HG02678 (cell line): ENCODE data around the gene HK1.
A peak's percentile ranks its signal among the peaks of the same experiment; 100 is the strongest.
"Not testable (repeated sequence)": the region's sequence is repeated elsewhere in the genome, so short reads cannot be mapped to it uniquely, and the experiment has no call there.

ENCODE experiments used
- ATAC-seq: cut with Tn5 transposase; IDR thresholded peaks from one replicate; pipeline ENCODE4 v1.9.1; 2021; ENCODE audit warnings: mild to moderate bottlenecking, moderate library complexity; ENCODE audit not compliant: unreplicated experiment

HK1 gene

DNA sequence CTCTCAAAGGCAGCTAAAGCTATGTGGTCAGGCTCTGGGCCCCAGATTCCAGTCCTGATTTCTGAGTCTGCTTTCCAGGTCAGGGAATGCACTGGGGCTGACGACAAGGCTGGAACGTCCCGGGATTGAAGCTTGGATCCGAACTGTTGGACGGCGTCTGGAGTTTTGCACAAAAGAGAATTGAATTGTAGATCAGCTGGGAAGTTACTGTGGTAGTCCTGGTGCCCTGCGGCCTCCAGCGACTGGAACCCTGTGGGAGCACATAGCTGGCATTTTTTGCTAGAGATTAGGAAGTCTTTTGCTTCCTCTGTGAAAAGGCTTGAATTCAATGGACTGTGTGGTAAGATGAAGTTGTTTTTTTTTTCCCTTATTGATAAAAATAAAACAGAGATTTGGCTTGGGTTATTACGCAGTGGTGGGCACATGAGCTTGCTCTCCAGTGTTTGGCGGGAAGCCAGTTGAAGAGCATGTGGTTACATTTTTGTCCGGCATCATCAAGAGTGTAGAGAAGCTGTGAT lies at the start of gene HK1:
Gene HK1, plus strand, starts transcription at position 51 of the 518 bp plus-strand sequence.
- ATAC-seq, result no peak

DNA sequence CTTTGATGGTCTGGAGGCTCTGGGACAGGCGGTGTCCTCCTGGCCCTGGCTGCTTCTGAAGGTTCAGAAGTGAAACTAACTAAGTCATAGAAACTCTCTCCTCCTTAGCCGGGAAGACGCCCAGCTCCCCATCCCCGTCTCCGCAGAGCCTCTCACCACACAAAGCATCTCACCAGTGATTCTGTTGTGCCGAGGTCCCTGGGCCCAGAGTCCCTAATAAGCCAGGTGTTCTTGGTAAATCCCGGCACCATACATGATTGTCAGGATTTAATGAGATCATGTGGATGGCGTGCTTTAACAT lies 48.7 kb upstream of the HK1 start:
- ATAC-seq, result no peak

DNA sequence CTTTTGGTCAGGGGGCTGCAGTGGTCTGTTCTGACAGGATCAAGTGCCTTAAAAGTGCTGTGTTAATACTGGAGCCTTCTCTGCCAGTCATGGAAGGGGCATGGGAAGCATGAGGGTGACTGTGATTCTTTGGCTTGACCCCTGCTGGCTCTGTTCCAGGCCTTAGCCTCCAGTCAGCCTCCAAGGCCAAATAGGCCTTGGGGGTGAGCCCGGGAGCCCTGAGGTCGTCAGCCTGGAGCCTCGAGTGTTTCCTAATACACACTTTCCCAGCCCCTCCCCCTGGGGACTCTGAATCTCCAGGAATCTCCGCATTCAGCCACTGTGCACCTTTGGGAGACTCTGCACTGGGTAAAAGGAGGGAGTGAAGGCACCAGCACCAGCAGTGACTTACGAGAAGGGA lies 48.2 kb upstream of the HK1 start:
- no peak for ATAC-seq

DNA sequence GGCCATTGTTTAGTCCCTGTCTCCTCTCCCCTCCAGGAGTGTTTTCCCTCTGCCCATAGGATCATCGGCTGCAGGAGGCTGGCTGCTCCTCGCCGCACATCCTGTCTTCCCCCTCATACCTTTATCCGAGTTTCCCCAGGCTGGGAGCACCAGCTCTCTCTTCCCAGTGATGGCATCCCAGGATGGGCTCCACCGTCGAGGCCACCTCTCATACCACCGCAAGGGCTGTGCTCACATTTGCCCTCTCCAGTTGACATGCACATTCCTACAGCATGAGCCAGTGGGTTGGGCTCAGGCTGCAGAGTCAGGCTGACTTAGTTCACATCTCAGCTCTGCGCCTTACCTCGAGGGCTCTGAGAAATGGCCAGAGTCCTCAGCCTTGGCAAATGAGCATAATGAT lies 46.0 kb upstream of the HK1 start:
- ATAC-seq, result no peak

DNA sequence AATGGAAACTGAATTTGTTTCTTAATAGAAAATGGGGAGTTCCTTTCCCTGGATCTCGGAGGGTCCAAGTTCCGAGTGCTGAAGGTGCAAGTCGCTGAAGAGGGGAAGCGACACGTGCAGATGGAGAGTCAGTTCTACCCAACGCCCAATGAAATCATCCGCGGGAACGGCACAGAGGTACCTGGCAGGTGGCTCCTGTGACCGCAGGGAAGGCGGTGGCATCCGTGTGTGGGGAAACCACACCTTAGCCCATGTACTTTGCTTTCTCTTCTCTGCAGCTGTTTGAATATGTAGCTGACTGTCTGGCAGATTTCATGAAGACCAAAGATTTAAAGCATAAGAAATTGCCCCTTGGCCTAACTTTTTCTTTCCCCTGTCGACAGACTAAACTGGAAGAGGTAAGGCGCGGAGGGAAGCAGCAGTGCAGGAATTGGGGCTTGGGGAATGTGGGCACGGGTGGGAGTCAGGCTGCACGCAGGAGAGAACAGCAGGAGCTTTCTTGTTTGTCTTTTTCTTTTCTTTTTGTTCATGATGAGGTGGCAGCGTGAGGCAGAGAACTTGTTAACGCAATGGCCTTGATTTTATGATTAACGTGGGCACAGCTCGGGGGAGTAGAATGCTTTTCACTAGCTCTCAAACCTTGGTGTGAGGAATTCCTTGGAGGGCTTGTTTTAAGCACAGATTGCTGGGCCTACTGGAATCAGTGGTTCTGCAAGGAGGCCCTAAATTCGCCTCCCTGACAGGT lies 45.4 kb upstream of the HK1 start:
- no peak for ATAC-seq

DNA sequence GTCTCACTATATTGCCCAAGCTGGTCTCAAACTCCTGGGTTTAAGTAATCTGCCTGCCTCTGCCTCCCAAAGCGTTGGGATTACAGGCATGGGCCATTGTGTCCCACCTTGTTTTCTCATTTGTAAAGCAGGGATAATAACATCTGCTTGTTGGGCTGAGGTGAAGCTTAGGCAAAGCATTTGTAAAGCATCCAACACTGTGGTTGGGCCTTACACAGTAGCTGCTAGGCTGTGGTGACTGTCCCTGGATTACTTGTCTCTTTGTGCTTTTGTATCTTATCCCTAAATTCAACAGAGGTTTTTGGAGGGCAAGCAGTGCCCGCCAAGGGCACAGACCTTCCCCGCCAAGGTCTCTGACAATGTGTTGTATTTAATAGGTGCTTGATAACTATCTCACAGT lies 43.8 kb upstream of the HK1 start:
- ATAC-seq, result no peak

DNA sequence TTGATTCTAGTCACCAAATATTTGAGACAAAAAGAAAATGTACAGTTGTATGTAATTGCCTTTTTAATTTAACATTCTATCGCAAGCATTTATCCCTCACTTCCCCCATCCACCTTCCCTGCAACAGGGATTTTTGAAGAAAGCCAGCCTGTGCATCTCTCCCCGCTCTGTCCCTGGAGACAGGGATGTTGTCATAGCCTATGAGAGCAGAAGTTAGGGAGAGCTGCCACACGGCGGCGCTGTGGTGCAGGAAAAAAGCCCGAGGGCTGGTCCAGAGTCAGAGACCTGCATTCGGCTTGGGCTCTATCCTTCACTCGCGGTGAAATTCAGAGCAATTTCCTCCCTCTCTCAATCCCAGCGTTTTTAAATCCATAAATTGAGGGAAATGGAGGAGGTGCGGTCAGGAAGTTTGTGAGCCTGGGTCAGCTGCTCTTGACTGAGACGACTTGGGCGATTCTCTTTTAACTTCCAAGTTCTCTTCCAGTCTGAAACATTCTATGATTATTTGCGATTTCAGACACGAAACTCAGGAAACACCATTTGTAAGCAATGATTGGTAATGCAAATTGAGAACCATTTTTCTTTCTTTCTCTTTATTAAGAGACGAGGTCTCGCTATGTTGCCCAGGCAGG lies 40.7 kb upstream of the HK1 start:
- peak; percentile 91 for ATAC-seq

DNA sequence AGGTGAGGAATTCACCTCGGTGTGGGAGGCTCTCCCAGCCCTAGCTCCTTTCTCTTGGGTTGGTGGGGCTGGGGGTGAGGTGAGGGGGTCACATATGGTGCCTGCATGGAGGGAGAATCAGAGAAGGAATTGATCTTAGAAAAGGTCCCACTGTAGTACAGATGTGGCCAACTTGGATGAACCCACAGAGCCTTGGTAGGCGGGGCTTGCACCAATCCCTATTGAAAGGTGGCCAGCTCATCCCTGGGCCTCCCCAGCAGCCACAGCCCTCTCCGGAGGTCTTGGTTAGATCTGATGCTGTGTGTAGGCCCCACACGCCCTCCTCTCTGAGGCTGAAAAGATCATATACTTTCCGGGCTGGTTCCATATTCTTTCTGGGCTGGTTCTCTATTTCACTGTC lies 39.2 kb upstream of the HK1 start:
- no peak for ATAC-seq

DNA sequence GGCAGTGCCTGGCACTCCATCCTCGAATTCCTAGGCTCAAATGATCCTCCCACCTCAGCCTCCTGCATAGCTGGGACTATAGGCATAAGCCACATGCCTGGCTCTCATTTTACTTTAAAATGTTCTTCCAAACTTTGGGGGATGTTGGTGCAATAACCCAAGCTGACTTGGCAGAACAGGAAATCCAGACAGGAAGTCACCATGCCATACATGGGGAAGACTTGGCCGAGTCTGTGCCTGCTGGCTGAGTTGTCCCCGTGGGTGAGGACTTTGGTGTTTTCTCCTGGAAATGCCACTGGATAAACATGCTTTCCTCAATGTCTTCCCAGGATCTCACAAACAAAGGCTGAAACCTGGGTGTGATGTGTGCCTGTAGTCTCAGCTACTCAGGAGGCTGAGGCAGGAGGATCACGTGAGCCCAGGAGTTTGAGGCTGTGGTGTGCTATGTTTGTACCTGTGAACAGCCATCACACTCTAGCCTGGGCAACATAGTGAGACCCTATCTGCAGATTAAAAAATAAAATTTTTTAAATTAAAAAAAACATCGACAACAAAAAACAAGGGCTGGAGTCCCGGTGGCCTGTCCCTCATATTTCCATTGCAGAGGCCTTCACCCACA lies 38.4 kb upstream of the HK1 start:
- no peak for ATAC-seq

DNA sequence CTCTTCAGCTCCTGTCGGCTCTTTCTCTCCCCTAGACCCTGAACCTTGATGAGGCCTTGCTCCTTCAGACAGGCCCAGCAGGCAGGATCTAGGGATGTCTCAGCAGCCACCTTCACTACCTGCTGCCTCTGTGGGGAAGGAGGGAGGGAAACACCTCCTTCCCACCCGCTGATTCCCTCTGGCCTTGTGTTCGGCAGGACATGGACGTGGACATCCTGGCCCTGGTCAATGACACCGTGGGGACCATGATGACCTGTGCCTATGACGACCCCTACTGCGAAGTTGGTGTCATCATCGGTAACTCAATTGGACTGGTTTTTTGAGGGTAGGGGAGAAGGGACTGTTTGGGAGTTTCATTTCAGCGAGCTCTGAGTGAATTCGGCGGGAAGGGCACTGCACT lies 37.8 kb upstream of the HK1 start:
- ATAC-seq, result no peak

DNA sequence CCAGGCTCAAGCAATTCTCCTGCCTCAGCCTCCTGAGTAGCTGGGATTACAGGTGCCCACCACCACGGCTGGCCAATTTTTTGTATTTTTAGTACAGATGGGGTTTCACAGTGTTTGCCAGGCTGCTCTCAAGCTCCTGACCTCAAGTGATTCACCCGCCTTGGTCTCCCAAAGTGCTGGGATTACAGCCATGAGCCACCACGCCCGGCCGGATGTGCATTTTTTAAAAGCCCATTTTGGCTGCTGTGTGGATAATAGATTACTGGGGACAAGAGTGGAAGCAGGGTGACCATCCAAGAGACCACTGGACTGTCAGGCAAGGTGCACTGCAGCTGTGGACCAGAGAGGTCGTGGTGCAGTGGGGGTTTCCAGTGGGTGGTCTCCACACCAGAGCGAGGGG lies 36.7 kb upstream of the HK1 start:
- ATAC-seq, result no peak

DNA sequence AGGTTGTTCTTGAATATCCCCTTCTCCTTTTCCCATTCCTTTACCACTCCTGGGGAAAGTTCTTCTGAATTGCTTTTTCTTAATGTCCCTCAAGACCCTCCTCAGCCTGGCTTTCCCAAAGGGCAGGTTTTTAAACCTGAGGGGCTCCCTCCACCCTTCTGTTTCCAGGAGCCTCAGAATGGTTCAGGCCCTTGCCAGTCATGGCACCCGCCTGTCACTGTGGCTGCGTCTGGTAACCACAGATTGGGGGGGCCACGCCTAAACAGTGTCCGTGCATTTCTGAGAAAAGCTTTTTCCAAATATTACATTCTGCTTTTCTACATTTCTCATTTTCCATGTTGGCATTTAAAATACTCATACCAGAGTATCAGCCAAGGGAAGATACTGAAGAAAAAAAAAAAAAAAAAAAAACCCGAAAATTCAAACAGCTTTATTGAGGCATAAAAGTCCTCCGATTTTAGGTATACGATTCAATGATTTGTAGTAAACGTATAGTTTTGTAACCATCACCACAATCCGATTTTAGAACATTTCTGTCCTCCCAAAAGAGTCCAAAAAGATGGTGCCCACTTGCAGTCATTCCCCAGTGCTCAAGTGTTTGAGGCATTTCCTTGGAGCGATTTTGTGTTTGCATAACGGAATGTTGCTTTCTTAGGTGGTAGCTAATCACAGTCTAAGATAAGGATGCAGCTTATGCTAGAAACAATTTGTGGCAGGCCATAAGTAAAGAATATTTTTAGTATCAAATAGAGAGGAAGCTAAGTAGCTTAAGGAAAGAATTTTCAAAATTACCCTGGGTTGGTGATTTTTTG lies 36.0 kb upstream of the HK1 start:
- ATAC-seq, result no peak

DNA sequence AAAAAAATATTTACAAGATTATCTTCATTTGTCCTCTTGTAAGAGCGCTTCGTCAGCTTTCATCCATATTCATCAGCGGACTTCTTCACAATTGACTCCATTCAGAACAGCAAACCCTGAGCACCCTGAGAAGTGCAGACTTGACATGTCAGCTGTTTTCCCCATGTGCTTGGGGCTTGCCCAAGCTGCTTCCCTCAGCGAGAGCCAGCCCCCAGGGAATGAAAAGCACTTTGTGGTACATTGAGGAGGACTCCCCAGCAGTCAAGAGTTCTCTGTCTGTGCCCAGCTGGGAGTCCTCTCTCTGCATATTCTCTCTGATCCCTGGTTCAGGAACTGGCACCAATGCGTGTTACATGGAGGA lies 35.5 kb upstream of the HK1 start:
- ATAC-seq, result no peak

DNA sequence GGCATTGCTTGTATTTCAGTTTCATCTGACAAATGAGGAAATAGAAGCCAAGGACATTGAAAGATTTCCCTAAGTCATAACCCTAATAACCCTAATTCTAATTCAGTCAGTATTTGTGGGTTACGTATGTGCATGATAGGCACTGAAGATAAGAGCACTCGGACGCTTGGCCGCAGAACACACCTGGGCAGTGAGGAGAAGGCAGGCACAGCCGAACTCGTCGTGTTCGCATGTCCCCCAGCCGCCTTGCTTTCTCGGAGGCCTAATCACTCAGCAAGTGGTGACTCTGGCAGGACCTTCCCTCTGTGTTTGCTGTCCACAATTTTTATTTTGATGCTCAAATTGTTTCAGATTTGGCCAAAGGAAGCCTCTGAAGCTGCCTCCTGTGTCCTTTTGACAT lies 34.5 kb upstream of the HK1 start:
- no peak for ATAC-seq

DNA sequence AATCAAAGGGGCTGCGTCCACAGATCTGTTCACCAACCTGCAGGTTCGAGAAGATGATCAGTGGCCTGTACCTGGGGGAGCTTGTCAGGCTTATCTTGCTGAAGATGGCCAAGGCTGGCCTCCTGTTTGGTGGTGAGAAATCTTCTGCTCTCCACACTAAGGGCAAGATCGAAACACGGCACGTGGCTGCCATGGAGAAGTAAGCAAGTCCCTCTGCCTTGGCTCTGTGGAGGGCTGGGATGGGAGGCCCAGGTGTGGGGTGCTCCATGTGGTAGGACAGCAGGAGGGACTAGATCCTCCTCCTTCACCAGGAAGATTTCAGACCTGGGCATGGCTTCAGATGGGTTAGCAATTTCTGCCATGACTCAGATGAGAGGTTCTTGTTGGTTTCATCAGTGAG lies 32.3 kb upstream of the HK1 start:
- no peak for ATAC-seq

DNA sequence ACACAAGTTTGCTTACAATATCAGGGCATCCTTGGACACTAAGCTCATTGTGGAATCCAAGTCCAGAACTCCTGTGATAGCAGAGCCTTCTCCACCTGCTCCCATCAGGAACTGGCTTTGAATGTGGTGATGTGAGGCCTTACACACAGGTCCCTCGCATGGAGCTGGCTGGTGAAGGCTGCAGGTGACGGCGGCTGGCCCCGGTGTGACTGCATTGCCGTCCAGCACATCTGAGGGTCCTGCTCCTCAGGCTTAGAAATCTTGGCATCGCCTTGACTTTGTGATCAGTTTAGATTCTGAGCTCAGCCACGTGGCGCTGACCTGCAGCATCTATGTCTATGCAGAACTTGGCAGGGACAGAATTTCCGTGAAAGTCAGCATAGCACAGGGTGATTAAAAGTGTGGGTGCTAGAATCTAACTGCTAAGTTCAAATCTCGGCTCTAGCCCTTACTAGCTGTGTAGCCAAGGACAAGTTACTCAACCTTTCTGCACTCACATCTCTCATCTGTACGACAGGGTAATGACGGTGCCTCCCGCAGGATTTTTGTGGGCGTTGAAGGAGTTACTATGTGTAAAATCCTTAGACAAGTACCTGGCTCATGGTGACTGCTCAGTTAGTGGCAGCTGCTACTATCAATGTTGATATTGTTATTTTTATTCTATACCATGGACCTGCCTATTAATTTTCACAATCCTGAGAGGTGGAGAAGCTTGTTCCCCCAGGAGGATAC lies 31.5 kb upstream of the HK1 start:
- ATAC-seq, result no peak

DNA sequence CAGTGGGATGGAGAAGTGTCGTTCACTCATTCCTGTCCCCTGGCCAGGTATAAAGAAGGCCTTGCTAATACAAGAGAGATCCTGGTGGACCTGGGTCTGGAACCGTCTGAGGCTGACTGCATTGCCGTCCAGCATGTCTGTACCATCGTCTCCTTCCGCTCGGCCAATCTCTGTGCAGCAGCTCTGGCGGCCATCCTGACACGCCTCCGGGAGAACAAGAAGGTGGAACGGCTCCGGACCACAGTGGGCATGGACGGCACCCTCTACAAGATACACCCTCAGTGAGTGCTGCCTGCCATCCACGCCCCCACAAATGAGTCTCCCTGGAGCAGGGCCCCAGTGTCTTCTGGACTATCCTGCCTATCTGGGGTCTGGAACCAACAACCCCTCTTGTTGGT lies 31.0 kb upstream of the HK1 start:
- no peak for ATAC-seq

DNA sequence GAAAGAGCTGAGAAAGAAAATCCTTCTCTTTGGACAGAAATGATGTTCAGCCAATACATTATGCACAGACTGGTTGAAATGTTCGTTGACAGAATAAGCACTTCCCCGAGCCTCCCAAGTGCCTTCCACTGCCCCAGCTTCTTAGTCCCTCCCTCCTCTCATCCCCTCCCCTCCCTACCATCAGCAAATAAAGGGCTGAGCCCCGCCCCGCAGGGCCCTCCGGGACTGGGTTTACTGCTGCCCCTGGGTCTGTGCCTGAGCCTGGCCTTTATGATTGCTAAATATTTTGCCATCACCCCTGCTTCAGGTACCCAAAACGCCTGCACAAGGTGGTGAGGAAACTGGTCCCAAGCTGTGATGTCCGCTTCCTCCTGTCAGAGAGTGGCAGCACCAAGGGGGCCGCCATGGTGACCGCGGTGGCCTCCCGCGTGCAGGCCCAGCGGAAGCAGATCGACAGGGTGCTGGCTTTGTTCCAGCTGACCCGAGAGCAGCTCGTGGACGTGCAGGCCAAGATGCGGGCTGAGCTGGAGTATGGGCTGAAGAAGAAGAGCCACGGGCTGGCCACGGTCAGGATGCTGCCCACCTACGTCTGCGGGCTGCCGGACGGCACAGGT lies 30.1 kb upstream of the HK1 start:
- ATAC-seq, result no peak

DNA sequence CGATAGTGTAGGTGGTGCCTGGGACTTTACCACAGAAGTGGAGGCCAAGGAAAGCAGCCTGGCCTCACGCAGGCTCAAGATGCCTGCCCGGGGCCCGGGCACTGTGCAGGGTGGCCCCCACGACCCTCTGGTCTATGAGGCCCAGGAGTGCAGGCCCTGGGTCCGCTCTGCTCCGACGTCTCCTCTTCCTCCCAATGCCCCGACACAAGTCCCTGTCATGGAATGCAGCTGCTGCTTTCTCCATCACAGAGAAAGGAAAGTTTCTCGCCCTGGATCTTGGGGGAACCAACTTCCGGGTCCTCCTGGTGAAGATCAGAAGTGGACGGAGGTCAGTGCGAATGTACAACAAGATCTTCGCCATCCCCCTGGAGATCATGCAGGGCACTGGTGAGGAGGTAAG lies 28.3 kb upstream of the HK1 start:
- no peak for ATAC-seq

DNA sequence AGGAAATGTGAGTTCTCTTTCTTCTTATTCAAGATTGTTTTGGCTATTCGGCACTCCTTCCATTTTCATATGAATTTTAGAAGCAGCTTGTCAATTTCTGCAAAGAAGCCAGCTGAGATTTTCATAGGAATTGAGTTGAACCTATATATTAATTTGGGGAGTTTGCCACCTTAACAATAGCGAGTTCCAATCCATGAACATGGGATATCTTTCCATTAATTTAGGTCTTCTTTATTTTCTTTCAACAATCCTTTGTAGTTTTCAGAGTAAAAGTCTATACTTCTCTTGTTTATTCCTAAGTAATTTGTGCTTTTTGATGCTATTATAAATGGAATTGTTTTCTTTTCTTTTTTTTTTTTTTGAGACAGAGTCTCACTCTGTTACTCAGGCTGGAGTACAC lies 26.9 kb upstream of the HK1 start:
- not testable (repeated sequence) for ATAC-seq

DNA sequence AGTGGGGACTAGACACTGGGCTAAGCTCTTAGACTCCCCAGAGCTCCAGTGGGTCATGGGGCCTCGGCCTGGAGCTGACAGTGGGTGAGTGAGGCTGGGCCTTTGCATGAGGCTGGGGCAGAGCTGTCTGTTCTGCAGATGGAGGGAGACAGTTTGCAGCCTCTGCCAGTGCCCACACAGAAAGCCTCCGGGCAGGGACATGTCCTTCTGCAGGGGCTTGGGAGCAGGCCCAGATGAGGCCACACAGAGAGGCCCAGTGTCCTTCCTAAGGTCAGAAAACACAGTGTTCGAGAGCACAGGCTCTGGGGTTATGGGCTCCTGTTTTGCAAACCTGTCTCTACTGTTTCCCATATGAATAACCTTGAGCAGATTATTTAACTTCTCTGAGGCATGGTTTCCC lies 25.1 kb upstream of the HK1 start:
- ATAC-seq, result no peak
